WTC11 (cell line): ENCODE measurements around the gene CD2BP2.

ENCODE experiments used
- CREB1 ChIP-seq: sonication (generic); formaldehyde crosslinking; IDR thresholded peaks from 2 replicates; pipeline ENCODE4 v1.8.0; 2023; ENCODE audit warnings: mild to moderate bottlenecking, missing genetic modification reagents
- TCF7 ChIP-seq: sonication (generic); formaldehyde crosslinking; IDR thresholded peaks from 2 replicates; pipeline ENCODE4 v1.8.0; 2022; ENCODE audit warnings: mild to moderate bottlenecking, low read depth, missing genetic modification reagents, moderate library complexity
- TF ChIP-seq, protein P1 (sequence below): fragments of 200-600 bp; IDR thresholded peaks from 2 replicates; pipeline ENCODE4 v1.8.0; 2022; ENCODE audit warnings: antibody characterized with exemption
- TF ChIP-seq, protein P2 (sequence below): sonication (generic); formaldehyde crosslinking; IDR thresholded peaks from 2 replicates; pipeline ENCODE4 v1.8.0; 2022; ENCODE audit warnings: mild to moderate bottlenecking, missing genetic modification reagents

- TF ChIP-seq, protein P1, sequence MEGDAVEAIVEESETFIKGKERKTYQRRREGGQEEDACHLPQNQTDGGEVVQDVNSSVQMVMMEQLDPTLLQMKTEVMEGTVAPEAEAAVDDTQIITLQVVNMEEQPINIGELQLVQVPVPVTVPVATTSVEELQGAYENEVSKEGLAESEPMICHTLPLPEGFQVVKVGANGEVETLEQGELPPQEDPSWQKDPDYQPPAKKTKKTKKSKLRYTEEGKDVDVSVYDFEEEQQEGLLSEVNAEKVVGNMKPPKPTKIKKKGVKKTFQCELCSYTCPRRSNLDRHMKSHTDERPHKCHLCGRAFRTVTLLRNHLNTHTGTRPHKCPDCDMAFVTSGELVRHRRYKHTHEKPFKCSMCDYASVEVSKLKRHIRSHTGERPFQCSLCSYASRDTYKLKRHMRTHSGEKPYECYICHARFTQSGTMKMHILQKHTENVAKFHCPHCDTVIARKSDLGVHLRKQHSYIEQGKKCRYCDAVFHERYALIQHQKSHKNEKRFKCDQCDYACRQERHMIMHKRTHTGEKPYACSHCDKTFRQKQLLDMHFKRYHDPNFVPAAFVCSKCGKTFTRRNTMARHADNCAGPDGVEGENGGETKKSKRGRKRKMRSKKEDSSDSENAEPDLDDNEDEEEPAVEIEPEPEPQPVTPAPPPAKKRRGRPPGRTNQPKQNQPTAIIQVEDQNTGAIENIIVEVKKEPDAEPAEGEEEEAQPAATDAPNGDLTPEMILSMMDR: no peak
- no peak for TF ChIP-seq CREB1 (CRISPR knock-in tag)
- TF ChIP-seq, protein P2, sequence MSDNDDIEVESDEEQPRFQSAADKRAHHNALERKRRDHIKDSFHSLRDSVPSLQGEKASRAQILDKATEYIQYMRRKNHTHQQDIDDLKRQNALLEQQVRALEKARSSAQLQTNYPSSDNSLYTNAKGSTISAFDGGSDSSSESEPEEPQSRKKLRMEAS (CRISPR knock-in tag): no peak; the same call in none of the 2 replicates
- no peak for TF ChIP-seq TCF7 (CRISPR knock-in tag)
Observed at GRCh38 chr16:30377812-30378235, 22.7 kb upstream of the CD2BP2 start.
